Measurements from ENCODE around the gene C16orf78.

GRCh38 chr16:49333259-49333597 is 40.4 kb upstream of the C16orf78 start:
- TF ChIP-seq POLR2A (IDR thresholded peaks at IDR 0.05) = no peak
- TF ChIP-seq CTCF (IDR thresholded peaks at IDR 0.05) = no peak
